Epithelial cell of proximal tubule (primary cell): ENCODE data around the gene FAN1. TPM values are rescaled to one million over a fixed set of nuclear protein-coding genes. Genes with fewer than 3 reads are reported as not detected.

Source experiments
- DNase-seq: peaks from one replicate; pipeline ENCODE4 v3.0.0-alpha.2; 2011; ENCODE audit warnings: low read depth
- H3K4me3 ChIP-seq: 2 replicates; pipeline ENCODE4 v1.5.1; 2011; ENCODE audit warnings: low read depth, mild to moderate bottlenecking, low read length
- total RNA-seq: library from RNA; depleted of rRNA; stranded (reverse); fragments of >200 nt; gene quantifications from 2 replicates; pipeline ENCODE4 v1.2.3, GENCODE V29; 2015
- TF ChIP-seq, protein P1 (sequence below): conservative IDR thresholded peaks from 2 replicates; pipeline ENCODE4 v1.5.1; 2012; ENCODE audit warnings: low read depth, mild to moderate bottlenecking, low read length

The FAN1 gene
- total RNA-seq, 1 donor from 2014 or later, result 9.1 TPM

- TF ChIP-seq, protein P1, sequence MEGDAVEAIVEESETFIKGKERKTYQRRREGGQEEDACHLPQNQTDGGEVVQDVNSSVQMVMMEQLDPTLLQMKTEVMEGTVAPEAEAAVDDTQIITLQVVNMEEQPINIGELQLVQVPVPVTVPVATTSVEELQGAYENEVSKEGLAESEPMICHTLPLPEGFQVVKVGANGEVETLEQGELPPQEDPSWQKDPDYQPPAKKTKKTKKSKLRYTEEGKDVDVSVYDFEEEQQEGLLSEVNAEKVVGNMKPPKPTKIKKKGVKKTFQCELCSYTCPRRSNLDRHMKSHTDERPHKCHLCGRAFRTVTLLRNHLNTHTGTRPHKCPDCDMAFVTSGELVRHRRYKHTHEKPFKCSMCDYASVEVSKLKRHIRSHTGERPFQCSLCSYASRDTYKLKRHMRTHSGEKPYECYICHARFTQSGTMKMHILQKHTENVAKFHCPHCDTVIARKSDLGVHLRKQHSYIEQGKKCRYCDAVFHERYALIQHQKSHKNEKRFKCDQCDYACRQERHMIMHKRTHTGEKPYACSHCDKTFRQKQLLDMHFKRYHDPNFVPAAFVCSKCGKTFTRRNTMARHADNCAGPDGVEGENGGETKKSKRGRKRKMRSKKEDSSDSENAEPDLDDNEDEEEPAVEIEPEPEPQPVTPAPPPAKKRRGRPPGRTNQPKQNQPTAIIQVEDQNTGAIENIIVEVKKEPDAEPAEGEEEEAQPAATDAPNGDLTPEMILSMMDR, result no peak
- no peak for DNase-seq
These were observed 1.8 kb upstream of the FAN1 start for GRCh38 chr15:30901889-30902288.

DNA sequence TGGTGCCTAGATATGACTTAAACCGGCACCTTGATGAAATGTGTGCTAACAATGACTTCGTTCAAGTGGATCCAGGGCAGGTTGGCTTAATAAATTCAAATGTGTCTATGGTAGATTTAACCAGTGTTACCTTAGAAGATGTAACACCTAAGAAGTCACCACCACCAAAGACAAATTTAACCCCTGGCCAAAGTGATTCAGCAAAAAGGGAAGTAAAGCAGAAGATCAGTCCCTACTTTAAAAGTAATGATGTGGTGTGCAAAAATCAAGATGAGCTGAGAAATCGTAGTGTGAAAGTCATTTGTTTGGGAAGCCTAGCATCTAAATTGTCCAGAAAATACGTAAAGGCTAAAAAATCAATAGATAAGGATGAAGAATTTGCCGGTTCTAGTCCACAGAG is 1.1 kb downstream of the FAN1 start:
- DNase-seq, result no peak
- TF ChIP-seq, protein P1, result no peak
- peak overlapping the region; percentile 81 for H3K4me3 ChIP-seq

More at GRCh38 chr15:30901889-30902288, 1.8 kb upstream of the FAN1 start:
- no peak overlapping the region for H3K4me3 ChIP-seq

- no peak overlapping the region for H3K4me3 ChIP-seq
- no peak for DNase-seq
- TF ChIP-seq, protein P1, result peak; percentile 66
These were observed 2.1 kb downstream of the FAN1 start for GRCh38 chr15:30905821-30906220.

- no peak for DNase-seq
- no peak overlapping the region for H3K4me3 ChIP-seq
- TF ChIP-seq, protein P1, result no peak
These were observed 2.7 kb downstream of the FAN1 start for GRCh38 chr15:30906366-30906765.

DNA sequence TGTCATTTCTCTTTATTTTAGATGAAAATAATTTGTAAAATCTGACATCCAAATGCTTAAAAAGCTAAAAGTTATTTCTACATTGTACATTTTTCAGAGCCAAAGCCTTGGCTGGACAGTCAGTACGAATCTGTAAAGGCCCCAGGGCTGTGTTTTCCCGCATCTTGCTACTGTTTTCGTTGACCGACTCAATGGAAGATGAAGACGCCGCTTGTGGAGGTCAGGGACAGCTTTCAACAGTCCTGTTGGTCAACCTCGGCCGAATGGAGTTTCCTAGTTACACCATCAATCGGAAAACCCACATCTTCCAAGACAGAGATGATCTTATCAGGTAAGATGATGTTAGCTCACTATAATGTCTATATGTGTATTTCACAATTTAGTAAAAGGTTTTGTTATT is 10.0 kb downstream of the FAN1 start:
- TF ChIP-seq, protein P1, result no peak
- DNase-seq, result no peak
- no peak overlapping the region for H3K4me3 ChIP-seq

DNA sequence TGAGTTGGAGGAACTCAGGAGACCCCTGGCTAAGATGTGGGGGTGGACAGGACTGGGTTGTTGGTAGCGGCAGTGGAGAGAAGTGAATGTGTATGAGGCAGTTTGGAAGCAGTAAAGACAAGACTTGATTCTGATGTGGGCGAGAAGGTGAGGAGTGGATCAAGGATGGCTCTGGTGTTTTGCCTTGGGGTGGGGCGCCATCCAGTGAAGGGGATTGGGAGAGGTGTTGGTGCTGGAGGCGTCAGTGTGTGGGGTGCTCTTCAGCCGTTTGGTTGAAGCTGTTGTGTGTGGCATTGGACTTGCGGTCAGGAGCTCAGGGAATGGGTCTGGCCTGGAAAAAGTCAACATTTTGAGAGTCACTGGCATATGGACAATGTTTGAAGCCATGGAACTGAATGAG is 13.3 kb downstream of the FAN1 start:
- no peak overlapping the region for H3K4me3 ChIP-seq
- DNase-seq, result no peak
- TF ChIP-seq, protein P1, result no peak

DNA sequence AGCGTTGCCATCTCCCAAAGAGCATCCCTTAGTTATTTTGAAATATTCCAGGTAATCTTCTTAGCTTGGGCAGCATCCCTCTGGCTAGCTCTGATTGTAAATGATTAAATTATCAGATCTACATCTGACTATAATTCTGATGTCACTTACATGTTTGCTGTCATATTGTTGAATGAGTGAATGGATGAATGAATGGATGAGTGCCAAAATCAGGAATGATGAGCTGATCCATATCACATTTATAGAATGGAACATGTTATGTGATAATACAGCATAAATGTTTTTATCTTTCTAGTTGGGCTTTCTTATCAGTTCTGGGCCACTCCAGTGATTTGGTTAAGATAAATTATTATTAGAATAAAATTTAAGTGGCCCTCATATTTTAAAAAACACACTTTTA is 14.0 kb downstream of the FAN1 start:
- TF ChIP-seq, protein P1, result no peak
- H3K4me3 ChIP-seq, result no peak overlapping the region
- DNase-seq, result no peak
